ENCODE measurements around the gene FAM110A.
"Not testable (repeated sequence)": the region's sequence is repeated elsewhere in the genome, so short reads cannot be mapped to it uniquely, and the experiment has no call there.

FAM110A gene

DNA sequence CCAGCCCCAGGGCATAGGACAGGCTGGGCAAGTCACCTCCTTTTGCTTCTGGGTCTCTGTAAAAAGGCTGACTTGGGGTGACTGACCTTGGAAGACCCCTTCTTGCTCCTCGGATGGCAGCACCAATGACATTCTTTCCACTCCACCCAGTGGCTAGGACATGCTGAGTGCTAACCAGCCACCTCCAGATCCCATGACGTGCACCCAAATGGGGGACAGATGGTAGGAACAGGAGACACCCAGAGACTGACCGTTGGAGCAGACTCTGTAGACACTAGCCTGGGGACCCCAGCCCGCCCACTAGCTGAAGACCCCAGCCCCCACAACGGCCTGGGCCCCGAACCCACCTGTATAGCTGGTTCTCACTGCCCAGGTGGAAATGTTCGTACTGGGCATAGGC, 44.3 kb downstream of the FAM110A start:
- no peak for DNase-seq

- DNase-seq = no peak
These were observed 45.2 kb downstream of the FAM110A start for GRCh38 chr20:878511-879307.

GRCh38 chr20:879626-880025, 46.1 kb downstream of the FAM110A start:
- no peak for DNase-seq

- DNase-seq = peak; percentile 80
These were observed 47.7 kb downstream of the FAM110A start for GRCh38 chr20:881051-881782.

DNA sequence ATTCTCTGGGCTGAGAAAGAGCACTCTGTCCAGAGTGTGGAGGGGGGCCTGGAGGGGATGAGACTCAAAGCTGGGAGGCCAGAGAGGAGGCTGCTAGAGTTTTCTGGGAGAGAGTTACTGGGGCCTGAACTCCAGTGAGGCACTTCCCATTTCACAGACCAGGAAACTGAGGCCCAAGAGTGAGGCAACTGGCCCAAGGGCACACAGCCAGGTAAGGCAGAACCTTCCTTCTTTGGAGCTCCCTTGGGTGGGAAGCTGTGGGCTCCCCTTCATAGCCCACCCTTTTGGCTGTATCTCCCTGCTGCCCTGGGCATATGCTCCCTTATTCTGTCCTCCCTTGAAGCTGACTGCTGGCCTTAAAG, 48.2 kb downstream of the FAM110A start:
- DNase-seq = no peak

- DNase-seq = peak; percentile 19
These were observed 51.8 kb downstream of the FAM110A start for GRCh38 chr20:884983-885952.

- DNase-seq = no peak
These were observed 53.6 kb downstream of the FAM110A start for GRCh38 chr20:887137-887536.

- no peak for DNase-seq
These were observed 54.5 kb downstream of the FAM110A start for GRCh38 chr20:888057-888456.

GRCh38 chr20:889106-889505, 55.6 kb downstream of the FAM110A start:
- no peak for DNase-seq

- DNase-seq = no peak
These were observed 56.5 kb downstream of the FAM110A start for GRCh38 chr20:889932-890463.

- DNase-seq = no peak
These were observed 57.1 kb downstream of the FAM110A start for GRCh38 chr20:890666-891057.

DNA sequence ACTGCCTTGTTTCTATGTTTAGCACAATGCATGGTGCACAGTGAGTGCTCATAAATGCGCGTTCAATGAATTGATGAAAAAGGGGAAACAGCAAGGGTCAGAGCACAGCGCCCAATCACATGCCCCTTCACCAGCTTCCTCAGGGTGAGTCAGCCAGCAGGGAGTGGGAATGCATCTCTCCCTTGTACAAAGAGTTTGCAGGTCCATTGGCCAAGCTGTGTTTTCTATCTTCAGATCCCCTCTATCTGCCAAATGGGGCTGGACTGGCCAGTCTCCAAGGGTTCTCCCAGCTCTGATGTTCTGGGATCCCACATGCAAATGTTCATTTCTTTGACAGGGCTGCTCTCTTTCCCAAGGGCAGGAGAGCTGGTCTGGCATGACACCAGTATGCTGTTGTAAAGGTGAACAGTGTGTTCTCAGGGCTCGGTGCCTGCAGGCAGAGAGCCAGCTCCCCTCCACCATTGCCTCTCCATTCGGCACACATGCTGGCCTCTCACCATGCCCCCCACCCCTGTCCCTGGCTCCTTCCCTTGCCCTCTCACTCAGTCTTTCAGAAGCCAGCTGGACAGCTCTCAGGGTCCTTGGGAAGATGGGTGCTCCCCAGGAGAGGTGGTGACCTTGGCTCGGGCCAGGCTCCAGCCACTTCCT, 57.7 kb downstream of the FAM110A start:
- no peak for DNase-seq

- DNase-seq = no peak
These were observed 58.2 kb downstream of the FAM110A start for GRCh38 chr20:891706-892080.

- DNase-seq = not testable (repeated sequence)
These were observed 58.9 kb downstream of the FAM110A start for GRCh38 chr20:892371-892770.
